Measurements from ENCODE around the gene KCNG2. TPM values are rescaled to one million over a fixed set of nuclear protein-coding genes. Genes with fewer than 3 reads are reported as not detected.

KCNG2 gene
- total RNA-seq, 1 donor from 2014 or later, result 0.46 TPM

DNA sequence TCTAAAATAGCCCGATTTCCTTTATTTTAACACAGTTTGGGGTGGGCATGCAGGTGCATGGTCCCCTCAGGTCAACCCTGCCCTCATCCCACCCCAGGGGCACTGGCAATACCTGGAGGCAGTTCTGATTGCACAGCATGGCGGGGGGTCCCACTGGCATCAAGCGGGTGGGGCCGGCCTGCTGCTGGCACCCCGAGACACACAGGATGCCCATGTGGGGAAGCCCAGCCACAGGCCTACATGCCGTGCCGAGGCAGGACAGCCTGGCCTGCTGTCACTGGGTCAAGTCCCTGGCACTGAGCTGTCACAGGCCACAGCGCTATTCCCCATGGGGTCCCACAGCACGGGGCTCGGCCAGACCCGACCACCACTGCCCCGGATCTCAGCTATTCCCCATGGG, 11.9 kb upstream of the KCNG2 start:
- DNase-seq, result peak; percentile 10
- Histone ChIP-seq H3K27ac (no peak overlapping the region), H3K9me3 (no peaks in the 10 kb centered on the region), H3K27me3 (peaks cover 66% of the 10 kb centered on the region), H3K4me3 (no peak overlapping the region), H3K36me3 (no peaks in the 10 kb centered on the region), H3K4me1 (peaks cover under 1% of the 10 kb centered on the region)
- TF ChIP-seq, protein P1, sequence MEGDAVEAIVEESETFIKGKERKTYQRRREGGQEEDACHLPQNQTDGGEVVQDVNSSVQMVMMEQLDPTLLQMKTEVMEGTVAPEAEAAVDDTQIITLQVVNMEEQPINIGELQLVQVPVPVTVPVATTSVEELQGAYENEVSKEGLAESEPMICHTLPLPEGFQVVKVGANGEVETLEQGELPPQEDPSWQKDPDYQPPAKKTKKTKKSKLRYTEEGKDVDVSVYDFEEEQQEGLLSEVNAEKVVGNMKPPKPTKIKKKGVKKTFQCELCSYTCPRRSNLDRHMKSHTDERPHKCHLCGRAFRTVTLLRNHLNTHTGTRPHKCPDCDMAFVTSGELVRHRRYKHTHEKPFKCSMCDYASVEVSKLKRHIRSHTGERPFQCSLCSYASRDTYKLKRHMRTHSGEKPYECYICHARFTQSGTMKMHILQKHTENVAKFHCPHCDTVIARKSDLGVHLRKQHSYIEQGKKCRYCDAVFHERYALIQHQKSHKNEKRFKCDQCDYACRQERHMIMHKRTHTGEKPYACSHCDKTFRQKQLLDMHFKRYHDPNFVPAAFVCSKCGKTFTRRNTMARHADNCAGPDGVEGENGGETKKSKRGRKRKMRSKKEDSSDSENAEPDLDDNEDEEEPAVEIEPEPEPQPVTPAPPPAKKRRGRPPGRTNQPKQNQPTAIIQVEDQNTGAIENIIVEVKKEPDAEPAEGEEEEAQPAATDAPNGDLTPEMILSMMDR (IDR thresholded peaks at IDR 0.05), result no peak
- intact Hi-C loops (cut with DNase I), result no loop called here
- no peak for ATAC-seq

DNA sequence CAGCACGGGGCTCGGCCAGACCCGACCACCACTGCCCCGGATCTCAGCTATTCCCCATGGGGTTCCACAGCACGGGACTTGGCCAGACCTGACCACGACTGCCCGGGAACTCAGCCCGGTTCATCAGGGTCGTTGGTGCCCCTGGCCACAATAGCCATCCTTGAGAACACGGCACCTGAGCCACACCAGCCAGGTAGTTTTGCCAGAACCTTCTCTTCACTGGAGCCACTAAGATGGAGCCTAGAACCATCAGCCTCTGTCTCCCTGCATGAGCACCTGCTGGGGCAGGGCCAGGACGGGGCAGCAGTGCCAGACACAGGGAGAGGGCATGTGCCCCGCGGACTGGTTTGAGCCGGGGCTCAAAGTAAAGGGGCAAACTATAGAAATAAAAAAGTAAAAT, 11.4 kb upstream of the KCNG2 start:
- no peak for ATAC-seq
- H3K9me3 ChIP-seq, result no peaks in the 10 kb centered on the region
- DNase-seq, result peak; percentile 31
- peaks cover 5% of the 10 kb centered on the region for H3K4me1 ChIP-seq
- peaks cover 66% of the 10 kb centered on the region for H3K27me3 ChIP-seq
- no peak overlapping the region for H3K27ac ChIP-seq
- H3K4me3 ChIP-seq, result no peak overlapping the region
- intact Hi-C loops (cut with DNase I), result no loop called here
- TF ChIP-seq, protein P1 (IDR thresholded peaks at IDR 0.05), result no peak
- H3K36me3 ChIP-seq, result no peaks in the 10 kb centered on the region

DNA sequence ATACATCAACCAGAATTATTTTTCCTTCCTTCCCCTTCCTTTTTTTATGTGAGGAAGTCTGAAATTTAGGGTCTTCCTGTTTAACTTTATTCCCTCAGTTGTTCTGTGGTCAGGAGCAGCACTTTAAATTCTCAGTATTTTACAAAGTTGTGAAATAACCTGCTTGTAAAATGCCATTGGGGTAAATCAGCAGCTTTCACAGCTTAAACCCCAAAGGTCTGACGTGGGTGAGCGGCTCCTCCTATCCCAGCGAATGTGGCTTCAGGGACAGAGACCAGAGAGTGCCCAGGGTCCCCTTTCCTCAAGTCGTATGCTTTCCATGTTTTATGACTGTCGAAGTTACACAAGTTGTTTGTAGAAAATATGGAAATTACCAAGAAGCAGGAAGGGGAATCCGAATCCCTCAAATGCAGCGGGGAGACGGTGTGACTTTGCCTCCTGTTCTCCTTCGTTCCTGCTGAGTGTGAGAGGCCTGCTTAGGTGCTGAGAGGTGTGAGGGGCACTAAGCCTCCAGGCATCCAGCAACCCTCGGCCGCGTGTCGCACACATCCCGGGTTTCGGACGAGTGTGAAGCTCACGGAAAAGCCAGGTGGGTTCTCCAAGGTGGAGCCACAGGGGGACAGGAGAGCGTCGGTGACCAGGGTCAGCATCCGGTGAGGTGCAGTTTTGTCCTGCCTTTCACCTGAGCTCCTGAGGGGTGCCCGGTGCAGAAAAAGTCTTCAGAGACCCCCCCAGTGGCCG, 10.8 kb upstream of the KCNG2 start:
- peaks cover 9% of the 10 kb centered on the region for H3K4me1 ChIP-seq
- DNase-seq (peak; percentile 40), ATAC-seq (no peak)
- H3K4me3 ChIP-seq, result no peak overlapping the region
- H3K9me3 ChIP-seq, result no peaks in the 10 kb centered on the region
- intact Hi-C loops (cut with DNase I), result no loop called here
- peaks cover 69% of the 10 kb centered on the region for H3K27me3 ChIP-seq
- TF ChIP-seq, protein P1 (IDR thresholded peaks at IDR 0.05), result no peak
- H3K27ac ChIP-seq, result no peak overlapping the region
- no peaks in the 10 kb centered on the region for H3K36me3 ChIP-seq

DNA sequence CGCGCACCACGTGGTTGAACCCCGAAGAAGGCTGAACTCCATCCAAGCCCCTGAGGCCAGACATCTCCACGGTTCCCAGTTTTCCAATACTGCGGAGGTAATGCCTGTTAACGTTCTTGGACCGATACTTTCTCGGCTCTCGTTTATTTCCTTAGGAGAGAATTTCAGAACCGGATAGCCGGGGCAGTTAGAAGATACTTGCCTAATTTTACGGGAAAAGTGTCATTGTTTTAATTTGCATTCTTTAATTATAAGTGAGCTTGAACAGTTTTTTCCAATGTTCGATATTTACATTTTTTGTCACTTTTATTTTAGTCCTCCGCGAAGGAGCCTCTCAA, 10.2 kb upstream of the KCNG2 start:
- no peak for DNase-seq
- Histone ChIP-seq H3K9me3 (no peaks in the 10 kb centered on the region), H3K36me3 (no peaks in the 10 kb centered on the region), H3K4me1 (peaks cover 14% of the 10 kb centered on the region), H3K27ac (no peak overlapping the region), H3K4me3 (no peak overlapping the region), H3K27me3 (peaks cover 72% of the 10 kb centered on the region)
- intact Hi-C loops (cut with DNase I), result no loop called here
- TF ChIP-seq, protein P1 (IDR thresholded peaks at IDR 0.05), result no peak
- no peak for ATAC-seq

DNA sequence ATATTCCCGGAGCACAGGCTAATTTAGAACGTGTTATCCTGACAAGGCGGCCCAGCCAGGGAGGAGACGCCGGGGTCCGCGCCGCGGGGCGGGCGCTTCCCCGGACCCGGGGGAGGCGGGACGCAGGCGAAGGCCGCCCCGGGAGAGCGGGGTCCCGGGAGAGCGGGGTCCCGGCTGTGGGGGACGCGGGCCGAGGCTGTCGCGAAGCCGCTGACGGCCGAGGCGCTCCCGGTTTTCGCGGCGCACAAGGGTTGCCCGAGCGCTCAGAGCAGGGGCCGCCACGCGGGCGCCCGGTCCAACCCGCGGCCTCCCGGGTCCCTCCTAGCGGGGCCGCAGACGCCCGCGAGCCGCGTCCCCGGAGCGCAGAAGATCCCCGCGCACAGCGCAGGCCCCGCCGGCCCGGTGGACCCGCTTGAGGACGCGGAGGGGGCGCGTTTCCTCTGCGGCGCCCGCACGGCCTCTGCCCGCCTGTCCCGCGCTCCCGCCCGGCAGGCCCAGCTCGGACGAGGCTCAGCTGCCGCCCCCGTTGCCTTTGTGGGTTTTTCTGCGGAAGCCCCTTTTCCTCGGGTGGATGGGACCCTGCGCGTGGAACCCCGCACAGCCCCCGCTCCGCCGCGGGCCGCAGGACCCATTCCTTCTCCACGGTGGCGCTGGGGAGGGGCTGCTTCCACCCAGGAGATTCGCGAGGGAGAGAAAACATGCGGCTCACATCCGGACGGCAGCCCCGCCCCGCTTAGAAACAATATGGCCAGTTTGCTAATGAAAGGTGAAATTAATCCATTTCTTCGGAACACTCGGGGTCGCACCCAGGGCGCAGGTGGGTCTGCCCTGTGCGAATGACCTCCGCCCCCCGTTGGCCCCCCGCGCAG, 9.6 kb upstream of the KCNG2 start:
- ATAC-seq, result no peak
- H3K4me3 ChIP-seq, result no peak overlapping the region

More for the DNA sequence above, 9.6 kb upstream of the KCNG2 start:
- Histone ChIP-seq H3K27me3 (peaks cover 72% of the 10 kb centered on the region), H3K27ac (no peak overlapping the region), H3K9me3 (no peaks in the 10 kb centered on the region), H3K4me1 (peaks cover 16% of the 10 kb centered on the region), H3K36me3 (no peaks in the 10 kb centered on the region)
- DNase-seq, result peak; percentile 48
- TF ChIP-seq, protein P1 (IDR thresholded peaks at IDR 0.05), result no peak
- intact Hi-C loops (cut with DNase I), result no loop called here
